HCT116 (cell line): ENCODE results near the gene GOLGA3.

Experiments used
- CTCF ChIP-seq, 3 experiments: fragments of 200-600 bp in 1 of 3; sonication (generic) in 1 of 3; IDR thresholded peaks in 2 of 3; conservative IDR thresholded peaks in 1 of 3; 2 replicates each; pipeline ENCODE4 v1.5.1; 2012 to 2017; ENCODE audit warnings: low read depth in 2 of 3, low read length in 2 of 3, antibody characterized with exemption in 1 of 3, borderline replicate concordance in 1 of 3, control low read depth in 1 of 3, mild to moderate bottlenecking in 1 of 3, mixed read lengths in 1 of 3, mixed run types in 1 of 3, moderate library complexity in 1 of 3; ENCODE audit not compliant: insufficient read depth in 1 of 3
- FOSL1 ChIP-seq: IDR thresholded peaks from 2 replicates; pipeline ENCODE4 v1.6.1; 2012; ENCODE audit warnings: low read depth
- JUND ChIP-seq: IDR thresholded peaks from 2 replicates; pipeline ENCODE4 v1.6.1; 2012
- MAX ChIP-seq: IDR thresholded peaks from 2 replicates; pipeline ENCODE4 v1.6.1; 2012
- POLR2A ChIP-seq: IDR thresholded peaks from 2 replicates; pipeline ENCODE4 v1.7.0; 2011; ENCODE audit warnings: borderline replicate concordance; ENCODE audit not compliant: insufficient read depth, insufficient read length; ENCODE audit errors: extremely low read depth
- POLR2AphosphoS5 ChIP-seq: IDR thresholded peaks from 2 replicates; pipeline ENCODE4 v1.6.1; 2011; ENCODE audit warnings: mild to moderate bottlenecking, low read depth, low read length, moderate library complexity
- REST ChIP-seq: IDR thresholded peaks from 2 replicates; pipeline ENCODE4 v1.6.1; 2012; ENCODE audit warnings: low read depth
- TCF7L2 ChIP-seq: IDR thresholded peaks from 2 replicates; pipeline ENCODE4 v1.7.0; 2011; ENCODE audit warnings: borderline replicate concordance, inconsistent platforms; ENCODE audit not compliant: insufficient read depth, insufficient read length; ENCODE audit errors: extremely low read depth

GRCh38 chr12:132719141-132719953 is 109.3 kb downstream of the GOLGA3 start:
- TF ChIP-seq CTCF (IDR thresholded peaks at IDR 0.05 in 2 of 3, conservative IDR thresholded peaks at IDR 0.05 in 1 of 3; ENCODE audit: borderline replicate concordance in 1 of 3, insufficient read depth in 1 of 3, low read depth in 2 of 3, low read length in 2 of 3) (no peak), POLR2AphosphoS5 (no peak), TCF7L2 (no peak), FOSL1 (no peak), MAX (no peak), REST (no peak), JUND (no peak), POLR2A (no peak)
